Renal pelvis (tissue), 4 donors: ENCODE results near the gene SDHA. TPM values are rescaled to one million over a fixed set of nuclear protein-coding genes. Genes with fewer than 3 reads are reported as not detected.
"Not testable (repeated sequence)": the region's sequence is repeated elsewhere in the genome, so short reads cannot be mapped to it uniquely, and the experiment has no call there.

ENCODE experiments used
- DNase-seq: peaks from one replicate; pipeline ENCODE4 v3.0.0-alpha.2; 2013
- polyA plus RNA-seq, 3 donors: library from polyadenylated mRNA; unstranded; fragments of 120-200 nt; gene quantifications; one replicate each; pipeline ENCODE4 v1.2.1, GENCODE V29; 2013; ENCODE audit not compliant: insufficient read length in 3 of 3

The SDHA gene
- polyA plus RNA-seq, 3 donors = 146 to 161 (median 150) TPM

DNA sequence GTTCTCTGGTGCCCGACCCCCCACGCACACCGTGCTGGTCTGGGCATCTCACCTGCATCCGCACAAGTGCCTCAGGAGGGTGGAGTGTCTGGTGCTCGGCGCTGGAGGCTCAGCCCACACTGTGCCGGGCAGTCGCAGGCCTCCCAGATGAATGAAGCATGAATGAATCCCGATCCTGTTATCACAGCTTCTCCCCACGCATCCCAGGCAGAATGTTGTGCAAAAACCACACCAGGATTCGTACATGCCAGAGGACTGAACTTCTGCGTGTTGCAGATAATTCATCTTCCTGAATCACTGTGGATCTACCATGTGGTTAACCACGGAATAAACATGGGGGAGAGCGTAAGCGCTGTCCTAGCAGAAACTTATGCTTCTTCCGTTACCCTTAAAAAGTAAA is 78.8 kb downstream of the SDHA start:
- DNase-seq = not testable (repeated sequence)

DNA sequence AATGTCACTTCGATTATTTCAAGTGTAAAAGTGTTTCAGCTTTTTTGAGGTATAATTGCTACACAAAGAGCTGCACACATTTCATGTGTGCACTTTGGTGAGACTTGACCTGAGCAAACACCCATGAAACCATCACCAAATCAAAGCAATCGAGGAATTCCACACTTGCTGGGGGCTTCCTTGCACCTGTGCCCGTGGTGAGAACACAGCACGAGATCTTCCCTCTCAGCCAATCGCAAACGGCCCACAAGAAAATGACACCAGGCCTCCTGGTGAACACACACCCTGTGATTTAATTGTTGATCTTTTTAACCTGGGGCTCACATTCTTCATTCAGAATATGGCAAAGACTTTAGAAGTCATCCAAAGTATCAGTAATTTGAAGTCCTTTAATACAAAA is 79.3 kb downstream of the SDHA start:
- DNase-seq = not testable (repeated sequence)

DNA sequence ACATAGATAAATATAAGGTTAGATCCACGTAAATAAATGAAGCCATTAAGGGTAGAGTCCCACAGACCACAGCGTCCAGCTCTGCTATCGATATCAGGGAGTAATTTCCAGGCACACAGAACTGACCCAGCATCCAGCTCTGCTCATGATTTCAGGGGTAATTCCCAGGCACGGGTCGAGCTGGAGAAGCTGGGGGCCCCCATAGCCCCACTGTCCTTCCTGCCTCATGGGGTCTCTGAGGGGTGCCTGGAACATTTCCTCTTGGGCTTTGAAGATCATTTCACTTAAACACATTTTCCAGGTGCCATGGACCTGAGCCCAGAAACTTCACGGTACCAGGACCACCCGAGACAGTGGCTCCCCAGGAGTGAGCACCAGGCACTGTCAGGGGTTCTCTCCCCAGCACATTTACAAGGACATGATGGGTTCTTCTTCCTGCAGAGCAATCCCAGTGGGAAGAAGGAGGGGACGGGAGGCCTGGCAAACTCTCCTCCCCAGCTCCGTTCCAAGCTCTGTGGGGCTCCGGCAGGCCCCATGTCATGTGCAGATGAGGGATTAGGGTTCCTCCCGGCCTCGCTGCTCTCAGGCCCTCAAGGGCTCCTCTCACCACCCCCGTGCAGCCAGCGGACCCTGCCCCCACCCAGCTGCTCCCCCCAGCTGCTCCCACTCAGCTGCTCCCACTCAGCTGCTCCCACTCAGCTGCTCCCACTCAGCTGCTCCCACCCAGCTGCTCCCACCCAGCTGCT is 80.0 kb downstream of the SDHA start:
- not testable (repeated sequence) for DNase-seq

DNA sequence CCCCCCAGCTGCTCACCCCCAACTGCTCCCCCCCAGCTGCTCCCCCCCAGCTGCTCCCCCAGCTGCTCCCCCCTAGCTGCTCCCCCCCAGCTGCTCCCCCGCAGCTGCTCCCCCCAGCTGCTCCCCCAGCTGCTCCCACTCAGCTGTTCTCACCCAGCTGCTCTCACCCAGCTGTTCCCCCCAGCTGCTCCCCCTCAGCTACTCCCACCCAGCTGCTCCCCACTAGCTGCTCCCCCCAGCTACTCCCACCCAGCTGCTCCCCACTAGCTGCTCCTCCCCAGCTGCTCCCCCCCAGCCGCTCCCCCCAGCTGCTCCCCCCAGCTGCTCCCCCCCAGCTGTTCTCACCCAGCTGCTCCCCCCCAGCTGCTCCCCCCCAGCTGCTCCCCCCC is 80.6 kb downstream of the SDHA start:
- DNase-seq = no peak

DNA sequence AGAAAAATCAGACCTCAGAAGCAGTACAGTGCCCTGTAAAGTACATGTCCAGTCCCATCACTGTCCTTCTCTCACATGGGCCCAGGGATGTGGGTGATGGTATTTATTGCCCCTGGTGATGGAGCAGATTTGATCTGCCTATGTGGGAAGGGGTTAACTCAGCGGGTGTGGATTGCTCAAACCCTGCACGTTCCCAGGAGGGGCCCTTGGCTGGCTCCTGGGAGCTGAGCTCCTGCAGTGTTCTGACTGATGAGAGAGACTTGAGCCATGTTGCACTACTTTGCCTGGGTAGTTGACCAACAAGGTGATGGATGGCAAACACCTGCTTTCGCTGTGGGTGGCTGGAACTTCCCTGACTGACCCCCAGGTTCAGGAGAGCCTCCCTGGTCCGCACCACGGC is 81.8 kb downstream of the SDHA start:
- DNase-seq = not testable (repeated sequence)

DNA sequence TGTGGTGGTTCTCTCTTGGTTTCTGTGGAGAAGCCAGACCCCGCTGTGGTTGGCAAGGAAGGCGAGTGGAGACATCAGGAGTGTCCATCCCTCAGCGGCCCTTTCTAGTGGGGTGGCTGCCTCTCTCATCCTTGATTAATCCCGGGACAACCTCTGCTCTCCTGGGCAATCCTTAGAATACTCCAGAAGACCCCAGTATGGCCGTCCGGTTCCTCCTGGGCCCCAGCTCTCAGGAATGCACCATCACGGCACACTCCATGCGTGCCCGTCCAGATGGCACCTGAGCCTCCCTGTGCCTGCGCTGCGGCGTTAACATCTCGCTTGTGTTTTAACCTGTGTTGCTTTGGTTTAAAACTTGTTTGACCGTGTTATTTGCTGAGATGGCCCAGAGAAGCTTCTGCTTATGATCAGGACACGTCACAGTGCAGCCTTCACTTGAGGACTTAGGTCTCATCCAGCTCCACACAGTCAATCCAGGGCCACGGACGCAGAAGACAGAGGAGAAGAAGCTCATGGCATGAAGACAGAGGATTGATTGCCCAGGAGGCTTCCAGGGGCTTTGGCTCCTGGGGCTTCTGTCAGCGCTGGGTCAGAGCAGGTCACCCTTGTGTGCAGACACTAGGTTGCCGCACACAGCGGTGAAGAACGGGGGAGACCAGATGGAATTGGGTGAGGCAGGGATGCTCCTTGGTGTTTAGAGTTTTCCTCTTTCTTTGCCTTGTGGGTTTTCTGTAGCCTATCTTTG is 82.7 kb downstream of the SDHA start:
- not testable (repeated sequence) for DNase-seq

DNA sequence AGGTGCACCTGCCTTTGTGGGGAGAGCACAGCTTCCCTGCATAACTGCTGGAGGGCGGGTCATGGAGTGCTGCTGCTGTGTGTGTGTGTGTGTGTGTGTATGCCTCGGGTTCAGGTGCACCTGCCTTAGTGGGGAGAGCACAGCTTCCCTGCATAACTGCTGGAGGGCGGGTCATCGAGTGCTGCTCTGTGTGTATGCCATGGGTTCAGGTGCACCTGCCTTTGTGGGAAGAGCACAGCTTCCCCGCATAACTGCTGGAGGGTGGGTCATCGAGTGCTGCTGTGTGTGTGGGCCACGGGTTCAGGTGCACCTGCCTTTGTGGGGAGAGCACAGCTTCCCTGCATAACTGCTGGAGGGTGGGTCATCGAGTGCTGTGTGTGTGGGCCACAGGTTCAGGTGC is 84.3 kb downstream of the SDHA start:
- not testable (repeated sequence) for DNase-seq

DNA sequence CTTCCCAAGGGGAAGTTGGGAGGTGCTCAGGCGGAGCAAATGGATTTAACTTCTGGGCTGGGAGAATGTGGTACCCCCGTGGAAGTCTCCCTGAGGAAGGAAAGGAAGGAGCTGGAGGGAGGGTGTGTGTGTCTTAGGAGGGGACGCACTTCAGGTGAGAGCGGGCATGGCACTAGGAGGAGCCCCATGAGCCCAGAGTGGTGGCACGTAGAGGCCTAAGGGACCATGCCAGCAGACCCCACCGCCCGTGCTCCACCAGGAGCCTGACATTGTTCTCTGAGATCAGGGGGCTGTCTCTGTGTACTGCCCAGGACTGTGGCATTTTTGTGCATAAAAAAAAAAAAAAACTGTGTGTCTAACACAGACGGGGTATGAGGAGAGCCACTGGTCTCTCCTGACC is 84.8 kb downstream of the SDHA start:
- DNase-seq = no peak

DNA sequence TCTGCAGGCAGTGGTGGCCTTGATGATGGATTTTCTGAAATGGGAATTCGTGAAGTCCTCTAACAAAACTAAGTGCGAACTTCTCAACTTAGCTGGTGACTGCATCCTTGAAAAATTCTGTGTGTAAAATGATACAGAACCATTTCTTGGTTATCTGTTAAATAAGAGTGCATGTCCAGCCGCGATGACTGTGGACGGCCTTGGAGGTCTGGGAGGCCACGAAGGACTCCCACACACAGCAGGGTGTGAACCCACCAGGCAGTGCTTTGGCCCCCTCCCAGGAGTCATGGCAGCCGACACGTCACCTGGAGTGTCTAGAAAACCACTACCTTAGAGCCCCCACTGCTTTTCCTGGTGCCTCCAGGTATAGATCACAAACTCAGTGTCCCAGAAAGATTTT is 85.6 kb downstream of the SDHA start:
- not testable (repeated sequence) for DNase-seq

DNA sequence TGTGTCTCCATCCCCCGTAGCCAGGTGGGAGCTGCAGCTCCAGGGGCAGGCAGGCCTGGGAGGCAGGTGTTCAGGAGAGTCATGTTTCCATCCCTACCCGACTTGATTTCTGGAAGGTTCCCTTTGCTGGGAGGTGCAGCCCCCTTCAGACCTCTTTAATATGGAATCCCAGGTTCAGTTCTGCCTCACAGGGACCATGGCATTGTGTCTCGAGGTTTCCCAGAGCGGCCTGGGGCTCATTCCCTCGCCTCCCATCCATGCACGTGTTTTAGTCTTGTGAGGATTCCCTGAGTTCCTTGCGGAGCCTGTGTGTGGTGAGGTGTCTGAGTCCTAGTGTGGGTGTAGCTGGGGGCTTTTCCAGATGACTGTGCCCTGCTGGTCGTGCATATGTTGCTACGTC is 86.9 kb downstream of the SDHA start:
- DNase-seq = no peak

DNA sequence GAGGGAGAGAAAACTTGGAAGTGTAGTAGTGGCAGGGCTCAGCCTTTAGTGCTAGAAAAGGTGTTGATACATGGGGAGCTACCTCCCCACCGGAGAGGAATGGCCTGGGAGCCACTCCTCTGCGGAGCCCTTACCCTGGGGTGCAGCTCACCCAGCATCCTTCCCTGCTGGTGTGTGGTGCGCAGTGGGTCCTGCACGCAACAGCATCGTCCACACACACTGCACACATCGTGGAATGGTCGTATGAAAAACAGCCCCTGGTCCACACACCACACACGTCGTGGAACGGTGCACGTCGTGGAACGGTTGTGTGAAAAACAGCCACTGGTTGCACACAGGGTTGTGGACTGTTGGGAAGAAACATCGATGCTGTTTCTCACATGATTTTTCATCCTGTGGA is 87.3 kb downstream of the SDHA start:
- no peak for DNase-seq

DNA sequence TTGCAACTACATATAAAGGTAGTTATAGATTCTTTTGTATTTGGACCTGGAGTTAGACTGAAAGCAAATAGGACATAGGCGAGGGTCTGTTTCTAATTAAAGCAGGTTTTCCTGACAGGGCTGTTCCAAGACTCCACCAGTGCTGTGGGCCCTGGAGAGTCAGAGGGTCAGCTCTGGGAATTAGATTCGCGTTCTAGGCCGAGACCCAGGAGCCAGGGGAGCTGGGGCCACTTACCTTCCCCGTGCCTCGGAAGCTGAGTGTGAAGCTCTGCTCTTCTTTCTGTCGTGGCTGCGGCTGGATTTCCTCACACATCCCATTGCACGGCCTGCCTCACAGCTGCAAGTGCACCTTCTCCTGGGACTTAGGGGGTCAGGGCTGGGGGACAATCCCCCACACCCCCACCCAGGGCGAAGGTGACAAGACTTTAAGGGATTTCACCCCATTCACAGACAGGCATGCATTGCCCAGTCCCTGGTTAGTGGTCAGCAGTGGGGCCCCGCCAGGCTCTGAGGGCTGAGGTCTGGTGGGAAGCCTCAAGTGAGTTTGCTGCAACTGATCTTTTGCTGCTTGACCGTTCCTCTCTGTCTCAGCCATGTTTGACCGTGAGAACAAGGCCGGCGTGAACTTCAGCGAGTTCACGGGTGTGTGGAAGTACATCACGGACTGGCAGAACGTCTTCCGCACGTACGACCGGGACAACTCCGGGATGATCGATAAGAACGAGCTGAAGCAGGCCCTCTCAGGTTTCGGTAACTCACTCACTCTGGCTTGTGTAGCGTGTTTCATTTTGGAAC is 88.1 kb downstream of the SDHA start:
- no peak for DNase-seq

Other genes starting within 250 kb of the SDHA start
- gene PLEKHG4B, start 126.2 kb upstream of the SDHA start, polyA plus RNA-seq = 10 to 100 TPM; 12.7 to 21.2 (median 15.9) TPM
- gene LRRC14B, start 26.8 kb upstream of the SDHA start, polyA plus RNA-seq = under 1 TPM in 2 of 3 donors, not detected in 1; 0.10 TPM
- 10 to 100 TPM; 14.3 to 19.2 (median 15.9) TPM for gene CCDC127, start 167 bp upstream of the SDHA start, polyA plus RNA-seq
- gene PDCD6, start 53.3 kb downstream of the SDHA start, polyA plus RNA-seq = 100 to 1,000 TPM; 124 to 141 (median 135) TPM
- gene AHRR, start 103.4 kb downstream of the SDHA start, polyA plus RNA-seq = 1 to 10 TPM; 2.4 to 3.6 (median 2.8) TPM
- gene EXOC3, start 224.9 kb downstream of the SDHA start, polyA plus RNA-seq = 10 to 100 TPM; 57.0 to 79.1 (median 66.9) TPM